NCI-H524 (cell line): Measurements from ENCODE around the gene PRM1.
A peak's percentile ranks its signal among the peaks of the same experiment; 100 is the strongest.

Source experiments
- DNase-seq, 2 experiments: peaks; one replicate each; lab custom pipeline; 2025; lab: John Stamatoyannopoulos, UW

PRM1 gene

GRCh38 chr16:11273721-11274324 lies 7.3 kb downstream of the PRM1 start:
- DNase-seq = no peak

DNA sequence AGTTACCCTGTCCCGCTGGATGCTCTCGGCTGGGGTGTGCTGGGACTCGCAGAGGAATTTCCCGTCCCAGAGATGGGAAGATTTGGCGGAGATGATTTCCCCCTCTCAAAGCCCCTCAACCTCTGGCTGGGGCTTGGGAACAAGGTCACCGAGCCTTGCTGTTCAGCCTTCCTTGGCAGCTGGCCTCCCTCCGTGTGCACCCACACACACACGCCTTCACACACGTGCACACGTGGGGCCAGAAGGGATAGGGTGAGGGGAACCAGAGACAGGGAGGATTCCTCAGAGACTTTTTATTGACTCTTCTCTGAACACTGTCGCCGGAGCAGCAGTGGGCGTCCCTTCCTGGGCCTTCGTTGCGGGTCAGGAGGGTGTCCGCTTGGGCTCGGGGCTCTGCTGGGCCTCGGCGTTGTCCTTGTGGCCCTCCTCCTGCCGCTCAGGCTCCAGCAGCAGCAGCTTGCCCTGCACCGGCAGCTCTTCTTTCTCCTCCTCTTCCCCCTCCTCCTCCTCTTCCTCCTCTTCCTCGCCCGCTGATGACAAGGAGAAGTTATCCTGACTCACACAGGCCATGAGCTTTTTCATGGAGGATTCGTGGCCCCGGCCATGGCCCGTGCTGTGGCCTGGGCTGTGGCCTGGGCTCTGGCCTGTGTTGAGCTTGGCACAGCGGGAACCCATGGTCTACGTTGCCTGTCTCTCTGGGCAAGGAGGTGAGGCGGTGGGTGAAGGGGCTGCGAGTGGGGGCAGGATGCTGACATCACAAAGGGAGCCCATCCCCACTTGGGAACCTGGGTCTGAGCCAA lies 8.0 kb downstream of the PRM1 start, which contains the start of gene PRM3:
Gene PRM3, minus strand, starts transcription at position 709 of the 800 bp plus-strand sequence. Its CDS starts 34 bp downstream, at position 675.
- no peak for DNase-seq

DNA sequence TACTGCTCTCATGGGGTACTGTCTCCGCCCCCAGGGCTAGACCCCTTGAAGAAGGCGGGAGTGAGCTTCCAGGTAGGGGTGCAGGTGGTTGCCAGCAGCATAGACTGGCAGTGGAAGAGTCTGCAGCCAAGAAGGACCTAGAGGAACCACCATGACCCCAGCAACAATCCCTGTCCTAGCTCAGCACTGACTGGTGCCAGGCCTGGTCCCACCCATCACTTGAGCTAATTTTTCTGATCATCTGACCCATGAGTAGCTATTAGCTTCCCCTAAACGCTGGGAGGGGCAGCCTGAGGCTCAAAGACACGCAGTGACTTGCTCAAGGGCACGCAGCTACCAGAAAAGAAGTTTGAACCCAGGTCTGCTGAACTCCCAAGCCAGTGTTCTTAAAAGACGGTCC lies 8.6 kb downstream of the PRM1 start:
- no peak for DNase-seq

GRCh38 chr16:11271610-11272009 lies 9.5 kb downstream of the PRM1 start:
- no peak for DNase-seq

GRCh38 chr16:11270602-11271162 lies 10.4 kb downstream of the PRM1 start:
- DNase-seq = no peak

DNA sequence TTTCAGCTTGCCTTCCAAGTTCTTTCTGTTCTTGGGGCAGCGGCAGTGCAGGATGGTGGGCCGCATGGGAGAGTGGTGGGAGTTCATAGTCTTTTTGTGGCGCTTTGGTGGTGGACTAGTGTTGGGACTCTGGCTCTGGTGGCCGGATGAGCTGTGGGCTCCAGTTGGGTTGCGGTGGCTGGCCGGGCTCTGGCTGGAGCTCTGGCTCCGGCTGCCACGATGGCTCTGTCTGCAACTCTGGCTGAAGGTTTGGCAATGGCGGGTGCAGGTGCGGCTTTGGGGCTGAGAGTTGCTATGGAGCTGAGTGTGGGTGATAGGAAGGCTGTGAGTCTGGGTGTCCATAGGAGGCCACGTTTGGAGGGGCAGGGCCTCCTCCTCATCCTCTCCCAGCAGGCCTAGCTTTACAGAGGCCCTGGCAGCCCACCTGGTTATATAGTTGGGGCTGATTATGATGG lies 12.2 kb downstream of the PRM1 start, which contains the start of gene TNP2:
Gene TNP2, minus strand, starts transcription at position 405 of the 455 bp plus-strand sequence. Its CDS starts 63 bp downstream, at position 342.
- DNase-seq = no peak

- no peak for DNase-seq
Observed at GRCh38 chr16:11265124-11265523, 16.0 kb downstream of the PRM1 start.

DNA sequence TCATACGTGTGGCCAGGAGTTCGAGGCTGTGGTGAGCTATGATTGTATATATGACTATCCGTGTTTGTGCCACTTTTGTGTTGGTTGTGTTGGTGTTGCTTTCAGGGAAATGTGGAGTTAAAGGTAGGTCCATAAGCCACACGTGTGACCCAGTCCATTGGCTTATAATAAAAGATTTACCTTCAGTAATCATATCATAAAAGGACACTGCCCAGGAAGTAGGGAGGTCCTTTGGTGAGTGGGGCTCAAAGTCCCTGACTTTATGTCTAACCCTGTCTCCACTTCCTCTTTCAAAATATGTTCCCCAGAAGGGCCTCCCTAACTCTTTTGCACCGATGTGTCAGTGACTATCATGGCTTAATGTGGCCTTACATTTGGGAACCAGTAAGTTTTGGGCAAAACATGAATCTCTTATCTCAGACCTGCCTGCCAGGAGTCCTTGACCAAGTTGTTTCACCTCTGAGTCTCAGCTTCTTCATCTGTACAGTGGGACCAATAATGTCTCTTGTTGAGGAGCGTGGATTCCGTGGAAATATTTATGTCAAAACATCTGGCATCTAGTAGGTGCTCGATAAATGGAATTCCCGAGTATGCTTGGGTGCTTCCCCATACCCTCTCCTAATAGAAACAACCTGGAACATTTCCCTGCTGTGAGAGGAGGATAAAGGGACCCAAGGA lies 16.8 kb downstream of the PRM1 start:
- DNase-seq = no peak

DNA sequence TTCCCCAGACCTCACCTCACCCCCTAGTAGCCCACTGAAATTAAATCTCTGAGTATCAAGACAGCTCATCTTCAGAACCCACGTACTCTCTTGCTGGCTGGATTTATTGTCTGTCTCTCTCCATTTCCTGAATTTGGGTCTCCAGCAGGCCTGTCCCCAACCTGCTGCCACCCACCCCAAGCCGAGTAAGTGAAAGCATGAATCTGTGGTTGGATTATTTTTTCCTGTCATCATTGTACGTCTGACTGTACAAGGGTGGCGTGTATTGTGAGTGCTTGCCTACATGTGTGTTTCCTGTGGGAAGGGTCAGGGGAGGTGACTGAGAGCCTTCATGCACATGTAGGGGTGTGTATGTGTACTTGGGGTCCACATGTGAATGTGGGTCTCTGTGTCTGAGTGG lies 17.4 kb downstream of the PRM1 start:
- no peak for DNase-seq

DNA sequence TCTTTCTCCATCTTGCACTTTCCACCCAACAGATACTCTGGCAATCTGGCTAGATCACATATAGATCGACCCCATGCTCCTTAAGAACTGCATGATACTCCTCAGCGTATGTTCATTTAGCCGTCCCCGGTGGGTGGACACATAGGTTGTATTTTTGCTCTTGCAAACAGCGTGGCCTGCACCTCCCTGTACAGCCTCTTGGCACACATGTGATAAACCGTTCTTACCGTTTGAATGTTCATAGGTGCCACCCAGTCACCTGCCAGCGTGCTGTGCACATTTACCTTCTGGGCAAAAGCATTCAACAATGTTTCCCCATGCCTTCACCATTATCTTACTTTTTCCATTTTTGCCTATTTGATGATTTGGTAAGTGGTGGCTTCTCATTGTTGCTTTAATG lies 18.2 kb downstream of the PRM1 start:
- DNase-seq = no peak

- no peak for DNase-seq
Observed at GRCh38 chr16:11260596-11260966, 20.5 kb downstream of the PRM1 start.

GRCh38 chr16:11259655-11260595 lies 21.2 kb downstream of the PRM1 start:
- no peak for DNase-seq

GRCh38 chr16:11258553-11259492 lies 22.3 kb downstream of the PRM1 start:
- DNase-seq = no peak

DNA sequence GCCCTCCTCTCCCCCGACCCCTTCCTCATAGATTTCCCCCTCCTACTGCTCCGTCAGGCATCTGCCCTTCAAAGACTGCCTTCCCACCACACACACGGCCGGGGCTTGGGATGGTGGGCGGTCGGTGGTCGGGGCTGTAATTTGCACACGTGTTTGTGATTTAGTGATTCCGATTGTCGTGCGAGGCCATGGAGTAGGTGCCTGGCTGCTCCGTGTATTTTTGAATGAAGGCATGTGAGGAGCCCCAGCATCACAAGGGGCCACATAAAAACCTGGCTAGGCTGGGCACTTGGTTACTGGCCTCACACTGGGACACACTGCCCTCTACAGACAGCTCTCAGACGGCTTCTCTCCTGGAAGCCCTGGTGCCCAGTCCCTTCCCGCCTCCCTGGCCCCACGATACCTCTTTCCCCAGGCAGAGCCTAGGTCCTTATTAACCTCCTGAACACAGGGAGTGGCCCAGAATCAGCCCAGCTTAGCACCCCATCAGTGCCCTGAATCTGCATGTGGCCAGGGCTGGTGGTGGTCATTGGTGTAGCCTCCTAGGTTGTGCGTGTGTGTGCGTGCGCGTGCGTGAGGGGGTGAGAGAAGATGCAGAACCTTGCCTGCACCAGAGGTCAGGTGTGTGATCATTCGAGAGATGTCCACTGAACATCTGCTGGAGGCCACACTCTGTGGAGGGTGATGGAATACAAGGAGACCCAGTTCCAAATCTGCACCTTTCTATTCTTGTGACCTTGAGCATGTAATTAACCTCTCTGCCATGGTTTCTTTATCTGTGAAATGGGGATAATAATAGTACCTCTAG lies 23.8 kb downstream of the PRM1 start:
- DNase-seq = peak; percentile 87 to 91

DNA sequence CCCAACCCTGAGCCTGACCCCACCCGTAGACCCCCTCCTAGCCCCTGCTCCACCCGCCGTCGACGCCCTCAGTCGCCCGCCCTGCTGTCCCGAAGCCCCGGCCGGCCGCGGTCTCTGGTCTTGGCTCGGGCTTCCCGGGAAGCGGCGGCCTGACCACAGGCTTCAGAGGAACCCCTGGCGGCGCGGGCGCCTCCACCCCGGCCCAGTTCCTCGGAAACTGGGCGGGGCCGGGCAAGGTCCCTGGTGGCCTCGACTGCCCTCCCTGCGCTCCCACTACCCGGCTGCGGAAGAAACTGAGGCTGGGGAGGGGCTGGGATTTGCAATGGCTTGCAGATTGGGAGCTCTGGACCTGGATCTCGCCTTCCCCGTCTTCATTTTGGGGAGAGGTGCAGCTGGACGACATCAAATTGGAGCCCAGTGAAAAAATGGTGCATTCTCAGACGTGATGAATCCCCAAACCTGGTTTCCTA lies 24.4 kb downstream of the PRM1 start:
- peak in 1 of 2 experiments; percentile 51 for DNase-seq

GRCh38 chr16:11255737-11256660 lies 25.1 kb downstream of the PRM1 start, which contains the start of gene SOCS1:
Gene SOCS1, minus strand, starts transcription at chr16:11256204. Its CDS starts 726 bp downstream, at chr16:11255478.
- DNase-seq = peak; percentile 61 to 88

DNA sequence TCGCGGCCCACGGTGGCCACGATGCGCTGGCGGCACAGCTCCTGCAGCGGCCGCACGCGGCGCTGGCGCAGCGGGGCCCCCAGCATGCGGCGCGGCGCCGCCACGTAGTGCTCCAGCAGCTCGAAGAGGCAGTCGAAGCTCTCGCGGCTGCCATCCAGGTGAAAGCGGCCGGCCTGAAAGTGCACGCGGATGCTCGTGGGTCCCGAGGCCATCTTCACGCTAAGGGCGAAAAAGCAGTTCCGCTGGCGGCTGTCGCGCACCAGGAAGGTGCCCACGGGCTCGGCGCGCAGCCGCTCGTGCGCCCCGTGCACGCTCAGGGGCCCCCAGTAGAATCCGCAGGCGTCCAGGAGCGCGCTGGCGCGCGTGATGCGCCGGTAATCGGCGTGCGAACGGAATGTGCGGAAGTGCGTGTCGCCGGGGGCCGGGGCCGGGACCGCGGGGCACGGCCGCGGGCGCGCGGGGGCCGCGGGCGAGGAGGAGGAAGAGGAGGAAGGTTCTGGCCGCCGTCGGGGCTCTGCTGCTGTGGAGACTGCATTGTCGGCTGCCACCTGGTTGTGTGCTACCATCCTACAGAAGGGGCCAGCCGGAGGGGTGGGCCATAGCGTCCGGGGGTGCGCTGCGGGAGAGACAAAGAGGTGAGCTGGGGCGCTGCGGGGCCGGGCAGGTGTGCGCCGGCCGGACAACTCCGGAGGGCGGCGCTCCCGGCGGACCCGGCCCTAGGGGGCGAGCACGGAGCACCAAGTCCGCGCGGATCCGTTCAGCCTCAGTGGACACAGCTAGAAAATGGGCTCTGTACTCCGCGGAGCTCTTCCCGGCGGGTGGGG lies 26.0 kb downstream of the PRM1 start:
- peak in 1 of 2 experiments; percentile 56 for DNase-seq
